ENCODE data around the gene SLC44A2. TPM values are rescaled to one million over a fixed set of nuclear protein-coding genes. Genes with fewer than 3 reads are reported as not detected.
A peak's percentile ranks its signal among the peaks of the same experiment; 100 is the strongest.

The SLC44A2 gene
- total and polyA plus RNA-seq, 5 donors = 70.1 to 145 (median 109) TPM

DNA sequence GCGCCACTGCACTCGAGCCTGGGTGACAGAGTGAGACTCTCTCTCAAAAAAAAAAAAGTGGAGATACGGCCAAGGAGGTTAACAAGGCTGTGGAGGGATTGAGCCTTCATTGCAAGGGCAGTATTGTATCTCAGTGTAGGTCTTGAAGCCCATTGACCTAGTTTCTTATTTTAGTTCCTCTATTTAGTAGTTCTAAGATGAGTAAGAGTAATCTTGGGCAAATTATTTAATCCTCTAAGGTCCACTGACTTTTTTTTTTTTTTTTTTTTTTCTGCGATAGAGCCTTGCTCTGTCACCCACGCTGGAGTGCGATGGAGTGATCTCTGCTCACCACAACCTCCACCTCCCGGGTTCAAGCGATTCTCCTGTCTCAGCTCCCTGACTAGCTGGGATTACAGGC lies 14.5 kb downstream of the SLC44A2 start:
- Histone ChIP-seq H3K27me3 (ENCODE audit: control insufficient read depth, insufficient read depth) (no peaks in the 10 kb centered on the region), H3K27ac (ENCODE audit: low read length) (no peak overlapping the region), H3K9me3 (ENCODE audit: control insufficient read depth, low read length) (no peaks in the 10 kb centered on the region), H3K4me3 (ENCODE audit: low read length) (no peak overlapping the region), H3K4me1 (ENCODE audit: control insufficient read depth, insufficient read depth, low read length) (no peaks in the 10 kb centered on the region)
- 85% methylated on average over 8 of the region's 8 CpGs for WGBS
- no peak for ATAC-seq
- intact Hi-C loops (cut with DNase I) = no loop called here
- DNase-seq = no peak

DNA sequence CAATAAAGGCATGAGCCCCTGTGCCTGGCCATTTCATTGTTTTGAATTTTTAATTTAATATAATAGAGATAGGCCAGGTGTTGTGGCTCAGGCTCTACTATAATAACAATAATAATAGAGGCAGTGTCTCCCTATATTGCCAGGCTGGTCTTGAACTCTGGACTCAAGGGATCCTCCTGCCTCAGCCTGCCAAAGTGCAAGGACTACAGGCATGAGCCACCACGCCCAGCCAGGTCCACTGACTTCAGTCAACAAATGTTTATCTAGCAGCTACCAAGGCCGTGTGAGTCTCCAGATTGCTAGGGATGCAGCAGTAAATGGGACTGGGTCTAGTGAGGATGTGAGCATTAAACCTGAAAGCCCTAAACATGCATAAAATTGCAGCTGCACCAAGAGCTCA lies 15.0 kb downstream of the SLC44A2 start:
- intact Hi-C loops (cut with DNase I) = no loop called here
- no peak for ATAC-seq
- Histone ChIP-seq H3K9me3 (ENCODE audit: control insufficient read depth, low read length) (no peaks in the 10 kb centered on the region), H3K4me3 (ENCODE audit: low read length) (no peak overlapping the region), H3K27ac (ENCODE audit: low read length) (no peak overlapping the region), H3K27me3 (ENCODE audit: control insufficient read depth, insufficient read depth) (no peaks in the 10 kb centered on the region), H3K4me1 (ENCODE audit: control insufficient read depth, insufficient read depth, low read length) (no peaks in the 10 kb centered on the region)
- no peak for DNase-seq
- WGBS = 89% methylated on average over 2 of the region's 2 CpGs

DNA sequence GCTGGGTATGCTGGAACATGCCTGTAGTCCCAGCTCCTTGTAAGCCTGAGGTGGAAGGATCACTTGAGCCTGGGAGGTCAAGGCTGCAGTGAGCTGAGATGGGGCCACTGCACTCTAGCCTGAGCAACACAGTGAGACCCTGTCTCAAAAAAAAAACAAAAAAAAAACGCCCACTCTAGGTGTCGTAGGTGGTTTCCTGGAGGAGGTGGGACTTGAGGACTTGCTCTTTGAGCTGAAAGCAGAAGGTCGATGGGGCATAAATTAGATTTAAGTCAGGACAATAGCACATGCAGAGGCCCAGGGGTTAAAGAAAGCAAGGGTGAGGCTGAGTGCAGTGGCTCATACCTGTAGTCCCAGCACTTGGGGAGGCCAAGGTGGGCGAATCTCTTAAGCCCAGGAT lies 15.9 kb downstream of the SLC44A2 start:
- intact Hi-C loops (cut with DNase I) = no loop called here
- H3K27ac ChIP-seq (ENCODE audit: low read length) = no peak overlapping the region
- no peaks in the 10 kb centered on the region for H3K9me3 ChIP-seq (ENCODE audit: control insufficient read depth, low read length)
- H3K27me3 ChIP-seq (ENCODE audit: control insufficient read depth, insufficient read depth) = no peaks in the 10 kb centered on the region
- no peak for ATAC-seq
- WGBS = 91% methylated on average over 4 of the region's 4 CpGs
- H3K4me3 ChIP-seq (ENCODE audit: low read length) = no peak overlapping the region
- no peak for DNase-seq
- no peaks in the 10 kb centered on the region for H3K4me1 ChIP-seq (ENCODE audit: control insufficient read depth, insufficient read depth, low read length)

DNA sequence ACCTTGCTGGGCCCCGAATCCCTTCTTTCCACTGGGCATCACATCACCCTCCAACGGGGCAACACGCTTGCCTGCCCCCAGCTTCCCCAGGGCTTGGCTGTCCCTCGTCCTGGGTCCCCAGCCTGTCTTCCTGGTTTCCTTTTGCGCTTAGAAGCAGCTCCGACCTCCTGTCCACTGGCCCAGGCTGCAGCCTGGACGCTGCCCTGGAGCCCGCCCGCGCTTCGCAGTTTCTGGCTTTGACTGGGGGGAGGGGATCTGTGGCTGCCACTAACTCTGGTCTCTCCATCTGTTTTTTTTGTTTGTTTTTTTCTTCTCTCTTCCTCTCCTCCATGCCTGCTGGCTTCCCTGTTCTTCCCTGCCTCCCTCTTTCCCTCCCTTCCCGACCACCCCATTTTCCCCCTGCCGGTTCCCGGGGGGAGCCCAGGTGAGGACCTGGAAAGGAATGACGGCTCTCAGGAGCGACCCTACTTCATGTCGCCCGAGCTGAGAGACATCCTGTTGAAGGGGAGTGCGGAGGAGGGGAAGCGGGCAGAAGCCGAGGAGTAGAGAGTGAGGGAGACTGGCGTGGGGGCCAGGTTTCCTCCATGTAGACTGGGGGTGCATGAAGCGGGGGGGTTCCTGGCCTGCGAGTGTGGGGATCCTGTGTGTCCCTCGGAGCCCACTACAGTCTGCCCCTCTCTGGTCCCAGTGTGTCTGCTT lies 17.3 kb downstream of the SLC44A2 start:
- Histone ChIP-seq H3K27me3 (ENCODE audit: control insufficient read depth, insufficient read depth) (no peaks in the 10 kb centered on the region), H3K4me1 (ENCODE audit: control insufficient read depth, insufficient read depth, low read length) (no peaks in the 10 kb centered on the region), H3K27ac (ENCODE audit: low read length) (no peak overlapping the region), H3K9me3 (ENCODE audit: control insufficient read depth, low read length) (no peaks in the 10 kb centered on the region), H3K4me3 (ENCODE audit: low read length) (no peak overlapping the region)
- intact Hi-C loops (cut with DNase I) = no loop called here
- WGBS = 67% methylated on average over 25 of the region's 25 CpGs
- no peak for DNase-seq
- ATAC-seq = no peak

DNA sequence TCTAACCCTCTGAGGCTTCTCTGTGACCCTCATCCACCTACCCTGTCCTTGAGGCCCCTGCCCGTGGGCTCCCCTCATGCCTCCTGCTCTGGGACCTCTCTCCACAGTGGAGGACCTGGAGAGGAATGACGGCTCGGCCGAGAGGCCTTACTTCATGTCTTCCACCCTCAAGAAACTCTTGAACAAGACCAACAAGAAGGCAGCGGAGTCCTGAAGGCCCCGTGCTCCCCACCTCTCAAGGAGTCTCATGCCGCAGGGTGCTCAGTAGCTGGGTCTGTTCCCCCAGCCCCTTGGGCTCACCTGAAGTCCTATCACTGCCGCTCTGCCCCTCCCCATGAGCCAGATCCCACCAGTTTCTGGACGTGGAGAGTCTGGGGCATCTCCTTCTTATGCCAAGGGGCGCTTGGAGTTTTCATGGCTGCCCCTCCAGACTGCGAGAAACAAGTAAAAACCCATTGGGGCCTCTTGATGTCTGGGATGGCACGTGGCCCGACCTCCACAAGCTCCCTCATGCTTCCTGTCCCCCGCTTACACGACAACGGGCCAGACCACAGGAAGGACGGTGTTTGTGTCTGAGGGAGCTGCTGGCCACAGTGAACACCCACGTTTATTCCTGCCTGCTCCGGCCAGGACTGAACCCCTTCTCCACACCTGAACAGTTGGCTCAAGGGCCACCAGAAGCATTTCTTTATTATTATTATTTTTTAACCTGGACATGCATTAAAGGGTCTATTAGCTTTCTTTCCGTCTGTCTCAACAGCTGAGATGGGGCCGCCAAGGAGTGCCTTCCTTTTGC lies 18.0 kb downstream of the SLC44A2 start:
- WGBS = 51% methylated on average over 21 of the region's 21 CpGs
- DNase-seq (no peak), ATAC-seq (no peak)
- intact Hi-C loops (cut with DNase I) = no loop called here
- Histone ChIP-seq H3K27me3 (ENCODE audit: control insufficient read depth, insufficient read depth) (no peaks in the 10 kb centered on the region), H3K4me1 (ENCODE audit: control insufficient read depth, insufficient read depth, low read length) (no peaks in the 10 kb centered on the region), H3K4me3 (ENCODE audit: low read length) (no peak overlapping the region), H3K9me3 (ENCODE audit: control insufficient read depth, low read length) (no peaks in the 10 kb centered on the region), H3K27ac (ENCODE audit: low read length) (no peak overlapping the region)

DNA sequence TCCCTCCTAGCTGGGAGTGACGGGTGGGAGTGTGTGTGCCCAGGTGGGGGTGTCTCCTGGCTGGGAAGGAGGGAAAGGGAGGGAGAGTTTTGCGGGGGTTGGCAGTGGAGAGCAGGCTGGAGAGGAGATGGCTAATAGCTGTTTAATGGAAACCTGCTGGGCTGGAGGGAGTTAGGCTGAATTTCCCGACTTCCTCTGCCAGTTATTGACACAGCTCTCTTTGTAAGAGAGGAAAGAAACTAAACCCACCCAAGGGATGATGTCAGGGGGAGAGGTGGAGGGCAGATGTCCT lies 18.6 kb downstream of the SLC44A2 start:
- H3K27ac ChIP-seq (ENCODE audit: low read length) = no peak overlapping the region
- DNase-seq (no peak), ATAC-seq (peak in 1 of 2 donors; percentile 15)
- no peaks in the 10 kb centered on the region for H3K9me3 ChIP-seq (ENCODE audit: control insufficient read depth, low read length)
- no peaks in the 10 kb centered on the region for H3K4me1 ChIP-seq (ENCODE audit: control insufficient read depth, insufficient read depth, low read length)
- WGBS = 32% methylated on average over 3 of the region's 3 CpGs
- H3K27me3 ChIP-seq (ENCODE audit: control insufficient read depth, insufficient read depth) = no peaks in the 10 kb centered on the region
- H3K4me3 ChIP-seq (ENCODE audit: low read length) = no peak overlapping the region
- intact Hi-C loops (cut with DNase I) = loop anchor here in 3 of 4 donors (1.0 to 2.0 kb wide), 2 partner anchors 63 kb away; no protein-coding TSS in a partner anchor

DNA sequence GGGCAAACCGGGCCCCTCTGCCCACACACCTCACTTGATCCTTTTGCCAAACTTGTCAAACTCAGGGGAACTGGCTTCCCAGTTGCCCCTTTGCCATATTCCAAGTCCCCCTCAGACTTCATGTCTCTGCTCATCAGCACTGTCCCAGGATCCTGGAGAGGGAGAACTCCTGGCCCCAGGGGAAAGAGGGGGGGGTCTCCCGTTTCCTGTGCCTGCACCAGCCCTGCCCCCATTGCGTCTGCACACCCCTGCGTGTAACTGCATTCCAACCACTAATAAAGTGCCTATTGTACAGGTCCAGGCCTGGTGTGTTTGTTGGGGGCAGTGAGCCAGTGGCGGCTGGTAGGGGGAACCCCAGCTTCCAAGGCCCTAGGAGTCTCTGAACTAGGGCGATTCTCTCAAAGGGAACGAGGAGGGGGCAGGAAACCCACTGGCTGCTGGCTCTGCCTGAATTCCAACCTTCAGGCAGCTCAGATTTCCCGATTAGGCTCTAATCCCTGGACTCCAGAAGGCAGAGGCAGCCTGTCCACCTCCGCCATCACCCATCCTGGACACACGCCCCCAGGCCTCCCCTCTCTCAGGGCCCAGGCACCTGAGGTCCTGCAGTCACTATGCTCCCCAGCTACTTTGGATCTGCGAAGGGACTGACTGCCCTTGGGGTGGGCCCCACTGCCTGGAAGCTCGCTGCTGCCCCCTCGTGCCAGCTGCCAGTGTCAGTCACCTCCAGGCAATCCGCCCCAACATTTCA lies 19.1 kb downstream of the SLC44A2 start:
- H3K27me3 ChIP-seq (ENCODE audit: control insufficient read depth, insufficient read depth) = no peaks in the 10 kb centered on the region
- no peaks in the 10 kb centered on the region for H3K9me3 ChIP-seq (ENCODE audit: control insufficient read depth, low read length)
- intact Hi-C loops (cut with DNase I) = loop anchor here in 3 of 4 donors (1.0 to 2.0 kb wide), 2 partner anchors 63 to 64 kb away; no protein-coding TSS in a partner anchor
- peak; percentile 86 to 95 (median 94) for DNase-seq
- 12% methylated on average over 14 of the region's 14 CpGs for WGBS
- no peak overlapping the region for H3K27ac ChIP-seq (ENCODE audit: low read length)
- H3K4me1 ChIP-seq (ENCODE audit: control insufficient read depth, insufficient read depth, low read length) = no peaks in the 10 kb centered on the region
- H3K4me3 ChIP-seq (ENCODE audit: low read length) = no peak overlapping the region
- peak; percentile 86 to 88 for ATAC-seq

DNA sequence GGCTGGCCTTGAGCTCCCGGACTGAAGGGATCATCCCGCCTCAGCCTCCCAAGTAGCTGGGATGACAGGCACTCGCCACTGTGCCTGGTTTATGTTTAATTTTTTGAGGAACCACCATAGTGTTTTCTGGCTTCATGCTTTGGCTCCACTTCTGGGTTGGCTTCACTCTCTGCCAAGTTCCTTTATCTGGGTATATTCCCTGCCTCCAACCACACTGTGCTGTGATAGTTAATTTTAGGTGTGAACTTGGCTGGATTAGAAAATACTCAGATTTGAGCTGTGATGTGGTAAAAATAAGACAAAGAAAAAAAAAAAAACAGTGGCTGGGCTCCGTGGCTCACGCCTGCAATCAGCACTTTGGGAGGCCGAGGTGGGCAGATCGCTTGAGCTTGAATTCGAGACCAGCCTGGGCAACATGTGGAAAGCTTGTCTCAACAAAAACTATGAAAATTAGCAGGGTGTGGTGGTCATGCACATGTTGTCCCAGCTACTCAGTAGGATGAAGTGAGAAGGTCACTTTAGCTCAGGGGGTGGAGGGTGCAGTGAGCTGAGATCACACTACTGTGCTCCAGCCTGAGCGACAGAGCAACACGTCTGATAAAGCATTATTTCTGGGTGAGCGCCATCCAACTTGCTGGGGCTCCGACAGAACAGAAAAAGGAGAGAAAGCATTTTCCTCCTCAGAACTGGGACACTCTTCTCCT lies 21.3 kb downstream of the SLC44A2 start:
- peak overlapping the region; percentile 77 for H3K27ac ChIP-seq (ENCODE audit: low read length)
- WGBS = 39% methylated on average over 12 of the region's 12 CpGs
- no peak overlapping the region for H3K4me3 ChIP-seq (ENCODE audit: low read length)
- intact Hi-C loops (cut with DNase I) = loop anchor here in 1 of 4 donors (2.0 kb wide), 1 partner anchor 66 kb away; no protein-coding TSS in a partner anchor
- peak in 1 of 3 donors; percentile 40 for DNase-seq
- ATAC-seq = peak; percentile 59 to 65
- H3K4me1 ChIP-seq (ENCODE audit: control insufficient read depth, insufficient read depth, low read length) = no peaks in the 10 kb centered on the region
- no peaks in the 10 kb centered on the region for H3K27me3 ChIP-seq (ENCODE audit: control insufficient read depth, insufficient read depth)
- no peaks in the 10 kb centered on the region for H3K9me3 ChIP-seq (ENCODE audit: control insufficient read depth, low read length)

DNA sequence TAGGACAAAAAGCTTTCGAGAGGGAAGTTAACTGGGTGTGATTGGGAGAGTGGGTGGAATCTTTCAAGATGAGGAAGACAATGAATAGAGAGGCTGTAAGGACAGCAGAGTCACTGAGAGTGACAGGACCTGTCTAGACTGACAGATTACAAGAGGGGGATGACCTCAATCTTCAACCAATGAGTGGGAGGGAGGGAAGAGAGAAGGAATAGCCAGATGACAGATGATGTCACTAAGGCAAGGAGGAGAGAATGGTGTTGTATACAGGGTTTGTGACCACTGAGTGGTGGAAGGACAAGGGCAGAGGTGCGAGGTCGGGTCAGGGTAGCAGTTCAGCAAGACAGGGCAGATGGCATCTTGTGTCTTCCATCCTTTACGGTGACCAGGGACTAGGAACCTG lies 23.0 kb downstream of the SLC44A2 start:
- H3K27me3 ChIP-seq (ENCODE audit: control insufficient read depth, insufficient read depth) = no peaks in the 10 kb centered on the region
- H3K4me3 ChIP-seq (ENCODE audit: low read length) = no peak overlapping the region
- no peak for ATAC-seq
- H3K4me1 ChIP-seq (ENCODE audit: control insufficient read depth, insufficient read depth, low read length) = no peaks in the 10 kb centered on the region
- DNase-seq = no peak
- H3K27ac ChIP-seq (ENCODE audit: low read length) = no peak overlapping the region
- H3K9me3 ChIP-seq (ENCODE audit: control insufficient read depth, low read length) = no peaks in the 10 kb centered on the region
- WGBS = 93% methylated on average over 4 of the region's 4 CpGs
- intact Hi-C loops (cut with DNase I) = no loop called here

DNA sequence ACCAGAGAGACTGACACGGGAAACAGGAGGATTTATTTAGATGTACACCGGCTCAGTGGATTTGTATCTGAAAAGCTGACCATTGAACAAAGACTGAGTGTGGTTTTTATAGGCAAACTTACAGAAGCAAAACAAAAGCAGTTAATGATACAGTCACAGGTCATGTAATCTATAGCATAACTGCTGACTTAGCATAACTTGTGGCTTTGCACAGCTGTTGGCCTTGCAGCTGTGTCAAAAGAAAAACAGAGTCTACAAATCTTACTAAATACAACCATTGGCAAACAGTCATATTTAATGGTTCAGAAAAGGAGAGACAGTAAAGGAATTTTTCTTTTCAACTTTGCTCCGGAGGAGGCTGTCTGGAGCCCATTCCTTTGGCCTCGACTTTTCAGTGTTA lies 26.5 kb downstream of the SLC44A2 start:
- H3K27me3 ChIP-seq (ENCODE audit: control insufficient read depth, insufficient read depth) = no peaks in the 10 kb centered on the region
- H3K9me3 ChIP-seq (ENCODE audit: control insufficient read depth, low read length) = no peaks in the 10 kb centered on the region
- H3K4me3 ChIP-seq (ENCODE audit: low read length) = no peak overlapping the region
- ATAC-seq (no peak), DNase-seq (no peak)
- H3K4me1 ChIP-seq (ENCODE audit: control insufficient read depth, insufficient read depth, low read length) = peaks cover 5% of the 10 kb centered on the region
- intact Hi-C loops (cut with DNase I) = no loop called here
- WGBS = 83% methylated on average over 4 of the region's 4 CpGs
- H3K27ac ChIP-seq (ENCODE audit: low read length) = no peak overlapping the region

DNA sequence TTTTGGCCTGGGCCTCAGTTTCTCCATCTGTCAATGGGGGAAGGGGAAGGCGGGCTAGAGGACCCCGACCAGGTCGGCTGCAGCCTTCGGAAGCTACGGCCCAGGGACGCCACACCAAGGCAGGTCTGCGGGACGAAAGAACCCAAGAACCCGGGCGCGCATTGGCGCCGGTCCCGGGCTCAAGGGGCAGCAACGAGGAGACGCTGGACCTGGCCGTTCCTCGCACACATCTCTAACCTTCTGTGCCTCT lies 28.1 kb downstream of the SLC44A2 start:
- H3K9me3 ChIP-seq (ENCODE audit: control insufficient read depth, low read length) = no peaks in the 10 kb centered on the region
- peak overlapping the region; percentile 97 for H3K27ac ChIP-seq (ENCODE audit: low read length)
- H3K4me3 ChIP-seq (ENCODE audit: low read length) = peak overlapping the region; percentile 69
- no peak for DNase-seq
- intact Hi-C loops (cut with DNase I) = no loop called here
- peaks cover 5% of the 10 kb centered on the region for H3K4me1 ChIP-seq (ENCODE audit: control insufficient read depth, insufficient read depth, low read length)
- no peak for ATAC-seq
- no peaks in the 10 kb centered on the region for H3K27me3 ChIP-seq (ENCODE audit: control insufficient read depth, insufficient read depth)
- under 1% methylated on average over 18 of the region's 18 CpGs for WGBS

Measured in right cardiac atrium (tissue), 5 donors.